SK-N-SH (cell line): Measurements from ENCODE around the gene BAHCC1. TPM values are rescaled to one million over a fixed set of nuclear protein-coding genes. Genes with fewer than 3 reads are reported as not detected.

Experiments used
- CTCF ChIA-PET: fragments of 300-600, 350-600 bp; formaldehyde crosslinking; extraction: SDS; loops from one replicate; lab custom pipeline; 2021; lab: Yijun Ruan, JAX
- POLR2A ChIA-PET: fragments of 350-600 bp; sonication (Branson Sonifier 250); formaldehyde crosslinking; extraction: SDS; loops from one replicate; lab custom pipeline; 2020; ENCODE audit warnings: antibody characterized with exemption, inconsistent platforms; lab: Yijun Ruan, JAX
- DNase-seq: peaks from one replicate; pipeline ENCODE4 v3.0.0; 2012
- H2AFZ ChIP-seq: fragments of 200-600 bp; sonication (generic); 2 replicates; pipeline ENCODE4 v1.8.1; 2016; ENCODE audit warnings: antibody characterized with exemption, mild to moderate bottlenecking, low read depth
- H3F3A ChIP-seq: fragments of 200-600 bp; sonication (generic); replicated peaks from 2 replicates; pipeline ENCODE3; 2016; ENCODE audit warnings: antibody characterized with exemption, mild to moderate bottlenecking; ENCODE audit not compliant: insufficient read depth
- H3K27ac ChIP-seq, 2 experiments: fragments of 200-500 bp in 1 of 2; fragments of 200-600 bp in 1 of 2; sonication (Bioruptor generic) in 1 of 2; sonication (generic), shearing (Covaris generic) in 1 of 2; 2 replicates each; pipeline versions ENCODE4 v1.5.1 to v1.6.1; 2014 to 2016; ENCODE audit warnings: low read depth in 2 of 2, inconsistent platforms in 1 of 2, low read length in 1 of 2, mild to moderate bottlenecking in 1 of 2, mixed read lengths in 1 of 2
- H3K27me3 ChIP-seq: fragments of 200-600 bp; sonication (generic), shearing (Covaris generic); 2 replicates; pipeline ENCODE4 v1.6.1; 2016; ENCODE audit warnings: mixed run types; ENCODE audit not compliant: insufficient read depth
- H3K36me3 ChIP-seq, 2 experiments: fragments of 200-500 bp in 1 of 2; fragments of 200-600 bp in 1 of 2; sonication (Bioruptor generic) in 1 of 2; sonication (generic) in 1 of 2; replicated peaks in 1 of 2; 2 replicates each; pipeline versions ENCODE3 to v1.5.1; 2014 to 2016; ENCODE audit warnings: low read length in 1 of 2, mild to moderate bottlenecking in 1 of 2; ENCODE audit not compliant: insufficient read depth in 2 of 2, control insufficient read depth in 1 of 2
- H3K4me1 ChIP-seq, 2 experiments: fragments of 200-500 bp in 1 of 2; fragments of 200-600 bp in 1 of 2; sonication (Bioruptor generic) in 1 of 2; sonication (generic), shearing (Covaris generic) in 1 of 2; 2 replicates each; pipeline versions ENCODE4 v1.5.1 to v1.6.1; 2014 to 2016; ENCODE audit warnings: low read depth in 1 of 2, low read length in 1 of 2, mixed run types in 1 of 2; ENCODE audit not compliant: insufficient read depth in 2 of 2, control insufficient read depth in 1 of 2
- H3K4me2 ChIP-seq: fragments of 200-600 bp; sonication (generic), shearing (Covaris generic); 2 replicates; pipeline ENCODE4 v1.6.1; 2017; ENCODE audit warnings: mixed run types
- H3K4me3 ChIP-seq, 2 experiments: fragments of 200-500 bp in 1 of 2; fragments of 200-600 bp in 1 of 2; sonication (Bioruptor generic) in 1 of 2; sonication (generic), shearing (Covaris generic) in 1 of 2; 2 replicates each; pipeline versions ENCODE4 v1.5.1 to v1.8.1; 2014 to 2016; ENCODE audit warnings: low read depth in 2 of 2, inconsistent platforms in 1 of 2, low read length in 1 of 2, mild to moderate bottlenecking in 1 of 2, mixed read lengths in 1 of 2, moderate library complexity in 1 of 2
- H3K79me2 ChIP-seq: fragments of 200-600 bp; sonication (generic); 2 replicates; pipeline ENCODE4 v1.8.1; 2017; ENCODE audit warnings: mild to moderate bottlenecking; ENCODE audit not compliant: insufficient read depth
- H3K9ac ChIP-seq: fragments of 200-600 bp; sonication (generic); 2 replicates; pipeline ENCODE4 v1.6.1; 2017; ENCODE audit warnings: mixed run types
- H3K9me2 ChIP-seq: fragments of 200-600 bp; sonication (generic); 2 replicates; pipeline ENCODE4 v1.6.1; 2017; ENCODE audit warnings: mixed run types
- H3K9me3 ChIP-seq: fragments of 200-600 bp; sonication (generic); 2 replicates; pipeline ENCODE4 v1.6.1; 2017; ENCODE audit warnings: mixed run types, mild to moderate bottlenecking, moderate library complexity
- H4K20me1 ChIP-seq: fragments of 200-600 bp; sonication (generic); 2 replicates; pipeline ENCODE4 v1.6.1; 2017; ENCODE audit warnings: mild to moderate bottlenecking, mixed run types; ENCODE audit not compliant: insufficient read depth
- CHD2 ChIP-seq: fragments of 150-350 bp; IDR thresholded peaks from 2 replicates; pipeline ENCODE4 v1.6.1; 2018; ENCODE audit warnings: low read length; ENCODE audit not compliant: partially characterized antibody
- FOSL2 ChIP-seq: IDR thresholded peaks from 2 replicates; pipeline ENCODE4 v1.4.0; 2012; ENCODE audit warnings: low read depth, mild to moderate bottlenecking, moderate library complexity, borderline replicate concordance
- FOXJ3 ChIP-seq: sonication (generic); formaldehyde crosslinking; IDR thresholded peaks from 2 replicates; pipeline ENCODE4 v1.5.1; 2020; ENCODE audit warnings: mild to moderate bottlenecking, missing genetic modification reagents
- IRF3 ChIP-seq: fragments of 150-350 bp; IDR thresholded peaks from 2 replicates; pipeline ENCODE4 v1.6.1; 2016; ENCODE audit warnings: mild to moderate bottlenecking, low read depth, low read length
- MAX ChIP-seq: IDR thresholded peaks from 2 replicates; pipeline ENCODE4 v1.4.0; 2012; ENCODE audit warnings: low read depth
- MEF2A ChIP-seq: IDR thresholded peaks from 2 replicates; pipeline ENCODE4 v1.4.0; 2012; ENCODE audit warnings: low read depth, borderline replicate concordance
- MXI1 ChIP-seq: IDR thresholded peaks from 2 replicates; pipeline ENCODE4 v1.6.1; 2012; ENCODE audit warnings: mild to moderate bottlenecking, low read depth, low read length, improper control_type of control experiment
- NRF1 ChIP-seq: IDR thresholded peaks from 2 replicates; pipeline ENCODE4 v1.6.1; 2012; ENCODE audit warnings: low read depth, mild to moderate bottlenecking, low read length
- PBX3 ChIP-seq: IDR thresholded peaks from 2 replicates; pipeline ENCODE4; 2012
- REST ChIP-seq: IDR thresholded peaks from 2 replicates; pipeline ENCODE4 v1.6.1; 2012; ENCODE audit warnings: mild to moderate bottlenecking, low read depth, low read length, moderate library complexity
- RXRA ChIP-seq: IDR thresholded peaks from 2 replicates; pipeline ENCODE4 v1.4.0; 2012; ENCODE audit warnings: low read depth, mild to moderate bottlenecking, borderline replicate concordance
- SMC3 ChIP-seq: IDR thresholded peaks from 2 replicates; pipeline ENCODE4 v1.6.1; 2012; ENCODE audit warnings: low read depth, low read length, improper control_type of control experiment
- TEAD4 ChIP-seq: IDR thresholded peaks from 2 replicates; pipeline ENCODE4 v1.4.0; 2012; ENCODE audit warnings: mild to moderate bottlenecking, borderline replicate concordance; ENCODE audit not compliant: insufficient read depth
- ZBTB33 ChIP-seq: IDR thresholded peaks from 2 replicates; pipeline ENCODE4 v1.4.0; 2012; ENCODE audit warnings: low read depth, borderline replicate concordance
- WGBS: methylation state at CpG from one replicate; pipeline ENCODE4 v1.1.6; 2017; ENCODE audit warnings: low lambda C conversion rate; 5-methylcytosine and 5-hydroxymethylcytosine counted together
- polyA plus RNA-seq, 3 experiments: library from polyadenylated mRNA; depleted of rRNA; stranded (reverse); fragments of >200 nt; gene quantifications; 2 replicates each; pipeline ENCODE4 v1.2.3, GENCODE V29; 2012

BAHCC1 gene
- polyA plus RNA-seq, 1 of the 3 experiments (the other 2 are of a cell fraction) = 6.4 TPM

GRCh38 chr17:81349397-81350319, 45.6 kb upstream of the BAHCC1 start:
- Histone ChIP-seq H2AFZ (no peak overlapping the region), H3F3A (peaks cover 8% of the 10 kb centered on the region)
- ChIA-PET POLR2A (no interaction called here), CTCF (interaction anchor here (0.9 to 3.5 kb wide), 4 partner anchors 11 to 135 kb away, joined by 3 to 15 read pairs (median 4); no protein-coding TSS in a partner anchor)
- no peak for TF ChIP-seq MXI1
- TF ChIP-seq REST = no peak
- TF ChIP-seq IRF3 = no peak
- TF ChIP-seq FOSL2 = no peak
- peak; percentile 38; the same call in 1 of the 2 replicates for TF ChIP-seq PBX3
- TF ChIP-seq RXRA = no peak
- TF ChIP-seq, all 33 proteins: peak for 1
- H3K27ac ChIP-seq = no peak overlapping the region
- H3K9me3 ChIP-seq = no peaks in the 10 kb centered on the region
- no peak for DNase-seq
- peaks cover 11% of the 10 kb centered on the region for H3K79me2 ChIP-seq
- no peaks in the 10 kb centered on the region for H3K36me3 ChIP-seq
- H3K27me3 ChIP-seq = no peaks in the 10 kb centered on the region
- H3K4me1 ChIP-seq = peaks cover 0 to 14% of the 10 kb centered on the region in 2 experiments; a peak in 2 of 4 replicates
- H4K20me1 ChIP-seq = no peaks in the 10 kb centered on the region
- no peak overlapping the region for H3K9ac ChIP-seq
- no peaks in the 10 kb centered on the region for H3K9me2 ChIP-seq
- WGBS = 85% methylated on average over 25 of the region's 28 CpGs
- no peak overlapping the region for H3K4me3 ChIP-seq
- H3K4me2 ChIP-seq = no peak overlapping the region

- Histone ChIP-seq H3K36me3 (no peaks in the 10 kb centered on the region), H3K27ac (no peak overlapping the region), H3K4me2 (no peak overlapping the region), H3K4me1 (peaks cover 0 to 14% of the 10 kb centered on the region in 2 experiments; a peak in 2 of 4 replicates), H3K79me2 (peaks cover 3% of the 10 kb centered on the region), H3K4me3 (no peak overlapping the region), H3K9me3 (no peaks in the 10 kb centered on the region), H2AFZ (no peak overlapping the region), H4K20me1 (no peaks in the 10 kb centered on the region), H3K9ac (no peak overlapping the region), H3K27me3 (no peaks in the 10 kb centered on the region), H3K9me2 (no peaks in the 10 kb centered on the region), H3F3A (peaks cover under 1% of the 10 kb centered on the region)
- 89% methylated on average over 8 of the region's 8 CpGs for WGBS
- POLR2A ChIA-PET = no interaction called here
- DNase-seq = no peak
- CTCF ChIA-PET = interaction anchor here (0.8 to 3.5 kb wide), 5 partner anchors 10 to 134 kb away, joined by 3 to 15 read pairs (median 3); no protein-coding TSS in a partner anchor
- TF ChIP-seq MAX = no peak
- no peak for TF ChIP-seq IRF3
- no peak for TF ChIP-seq CHD2
- no peak for TF ChIP-seq MEF2A
- no peak for TF ChIP-seq ZBTB33
- TF ChIP-seq NRF1 = no peak
- no peak for TF ChIP-seq FOXJ3
- no peak for TF ChIP-seq SMC3
- no peak for TF ChIP-seq MXI1
- TF ChIP-seq TEAD4 = no peak
These were observed 44.9 kb upstream of the BAHCC1 start for GRCh38 chr17:81350320-81350890.
